Measurements from ENCODE around the gene IFT88. TPM values are rescaled to one million over a fixed set of nuclear protein-coding genes. Genes with fewer than 3 reads are reported as not detected.

Gene IFT88
- total and polyA plus RNA-seq, 2 of the 8 experiments (the other 6 are each of a cell fraction or from before 2014, with no cell fraction given) = 1.7 to 5.8 TPM

GRCh38 chr13:20559659-20560356 lies 7.1 kb upstream of the IFT88 start (continued):
- TF ChIP-seq CHD7 (IDR thresholded peaks at IDR 0.05; ENCODE audit: insufficient replicate concordance, low read length) (no peak), SIN3A (conservative IDR thresholded peaks at IDR 0.05 in 1 of 2, IDR thresholded peaks at IDR 0.05 in 1 of 2; ENCODE audit: low read depth in 1 of 2, low read length in 2 of 2) (no peak), KDM4A (IDR thresholded peaks at IDR 0.05; ENCODE audit: low read depth, low read length, severe bottlenecking) (no peak), CBX5 (IDR thresholded peaks at IDR 0.05; ENCODE audit: low read depth, low read length) (no peak), CREB1 (IDR thresholded peaks at IDR 0.05) (no peak)

Measured in H1 (cell line).